ENCODE data around the gene FLVCR1.
"Not testable (repeated sequence)": the region's sequence is repeated elsewhere in the genome, so short reads cannot be mapped to it uniquely, and the experiment has no call there.

The FLVCR1 gene

GRCh38 chr1:212860713-212861581, 2.9 kb downstream of the FLVCR1 start:
- no peak for DNase-seq

GRCh38 chr1:212862111-212862690, 4.1 kb downstream of the FLVCR1 start:
- DNase-seq: no peak

DNA sequence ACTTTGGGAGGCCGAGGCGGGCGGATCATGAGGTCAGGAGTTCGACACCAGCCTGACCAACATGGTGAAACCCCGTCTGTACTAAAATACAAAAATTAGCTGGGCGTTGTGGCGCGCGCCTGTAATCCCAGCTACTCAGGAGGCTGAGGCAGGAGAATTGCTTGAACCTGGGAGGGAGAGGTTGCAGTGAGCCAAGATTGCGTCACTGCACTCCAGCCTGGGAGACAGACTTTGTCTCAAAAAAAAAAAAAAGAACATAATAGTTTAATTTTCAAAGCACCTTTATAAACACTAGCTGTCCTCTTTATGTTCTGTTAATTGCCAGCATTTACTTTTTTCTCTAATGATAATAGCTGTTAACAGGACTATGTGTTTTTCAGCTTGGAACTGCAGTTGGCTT, 5.3 kb downstream of the FLVCR1 start:
- DNase-seq: not testable (repeated sequence)

GRCh38 chr1:212864201-212864600, 6.1 kb downstream of the FLVCR1 start:
- no peak for DNase-seq

DNA sequence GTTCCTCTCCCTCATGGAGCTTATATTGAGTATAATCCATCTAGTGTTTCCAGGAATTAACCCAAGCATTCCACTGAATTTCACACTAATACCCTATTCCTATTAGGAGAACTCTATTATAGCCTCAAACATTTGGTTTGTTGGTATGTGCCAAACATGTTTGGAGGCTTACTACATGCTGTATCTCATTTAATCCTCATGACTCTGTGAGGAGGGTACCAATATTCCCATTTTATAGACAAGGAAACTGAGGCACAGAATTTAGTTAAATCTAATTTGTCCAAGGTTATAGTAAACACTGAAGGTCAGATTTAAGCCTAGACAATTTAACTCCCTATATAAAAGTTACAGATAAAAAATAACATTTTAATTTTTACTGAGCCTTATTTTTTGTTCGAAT, 9.1 kb downstream of the FLVCR1 start:
- DNase-seq: no peak

GRCh38 chr1:212871976-212872375, 13.9 kb downstream of the FLVCR1 start:
- DNase-seq: no peak

DNA sequence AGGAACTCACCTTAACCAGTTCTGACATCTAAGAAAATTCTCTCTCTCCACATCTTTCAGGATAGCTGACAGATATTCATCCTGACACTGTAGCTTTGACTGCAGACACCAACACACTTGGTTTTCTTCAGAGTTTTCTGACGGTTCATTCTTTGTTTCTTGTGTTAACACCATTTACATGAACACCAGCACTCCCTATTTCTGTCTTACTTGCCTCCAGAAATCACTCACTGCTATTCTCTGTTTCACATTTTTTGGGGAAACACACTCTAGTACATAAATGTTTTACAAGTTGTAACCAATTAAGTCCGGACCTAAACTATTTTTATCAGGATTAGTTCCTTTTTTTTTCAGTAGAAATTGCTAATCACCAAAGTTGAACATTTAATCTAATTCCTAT, 15.4 kb downstream of the FLVCR1 start:
- DNase-seq: no peak

DNA sequence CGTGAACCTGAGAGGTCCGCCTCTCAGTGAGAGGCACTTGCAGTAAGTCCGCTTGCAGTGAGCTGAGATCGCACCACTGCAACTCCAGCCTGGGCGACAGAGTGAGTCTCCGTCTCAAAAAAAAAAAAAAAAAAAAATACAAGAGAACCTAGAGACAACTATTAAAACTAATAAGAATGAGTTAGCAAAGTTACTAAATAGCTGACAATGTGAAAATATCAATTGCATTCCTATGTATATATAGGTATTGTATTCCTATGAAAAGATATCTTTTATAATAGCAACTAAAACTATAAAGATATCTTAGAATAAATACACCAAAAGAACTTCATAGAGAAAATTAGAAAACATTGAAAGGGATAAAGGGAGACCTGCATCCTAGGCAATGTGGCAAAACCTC, 20.3 kb downstream of the FLVCR1 start:
- no peak for DNase-seq

DNA sequence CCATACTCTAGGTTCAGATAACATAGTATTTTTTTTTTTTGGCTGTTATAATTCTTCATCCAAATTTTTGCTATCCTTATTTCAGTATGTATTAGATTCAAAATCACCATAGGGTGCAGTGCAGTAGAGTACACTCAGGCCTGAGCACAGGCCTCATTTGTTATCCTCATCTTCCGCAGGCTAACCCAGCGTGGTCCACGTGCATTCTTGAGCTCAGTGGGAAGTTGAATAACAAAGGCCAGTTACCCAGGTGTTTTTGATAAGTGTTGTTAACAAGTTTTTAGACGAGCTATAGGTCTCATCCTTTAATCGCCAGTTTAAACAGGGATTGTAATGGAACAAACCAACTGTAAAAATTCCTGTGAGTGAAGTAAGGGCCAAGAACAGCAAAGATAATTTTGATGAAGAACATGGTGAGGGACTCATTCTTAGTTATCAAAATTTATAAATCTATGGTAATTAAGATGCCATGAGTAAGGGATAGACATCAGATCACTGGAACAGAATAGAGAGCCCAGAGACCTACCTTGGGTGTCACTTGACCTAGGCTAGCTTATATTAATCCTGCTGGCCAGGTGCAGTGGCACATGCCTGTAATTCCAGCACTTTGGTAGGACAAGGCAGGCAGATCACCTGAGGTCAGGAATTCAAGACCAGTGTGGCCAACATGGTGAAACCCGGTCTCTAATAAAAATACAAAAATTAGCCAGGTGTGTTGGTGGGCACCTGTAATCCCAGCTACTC, 22.0 kb downstream of the FLVCR1 start:
- DNase-seq: no peak

DNA sequence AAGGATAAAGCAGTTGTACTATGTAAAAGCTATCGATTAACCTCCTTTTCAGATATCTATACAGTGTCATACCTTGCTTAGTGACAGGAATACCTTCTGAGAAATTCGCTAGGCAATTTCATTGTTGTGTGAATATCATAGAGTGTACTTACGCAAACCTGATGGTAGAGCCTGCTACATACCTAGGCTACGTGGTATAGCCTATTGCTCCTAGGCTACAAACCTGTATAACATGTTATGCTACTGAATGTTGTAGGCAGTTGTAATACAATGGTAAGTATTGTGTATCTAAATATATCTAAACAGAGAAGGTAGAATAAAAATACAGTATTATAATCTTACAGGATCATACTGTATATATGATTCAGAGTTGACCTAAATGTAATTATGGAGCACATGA, 26.5 kb downstream of the FLVCR1 start:
- no peak for DNase-seq

DNA sequence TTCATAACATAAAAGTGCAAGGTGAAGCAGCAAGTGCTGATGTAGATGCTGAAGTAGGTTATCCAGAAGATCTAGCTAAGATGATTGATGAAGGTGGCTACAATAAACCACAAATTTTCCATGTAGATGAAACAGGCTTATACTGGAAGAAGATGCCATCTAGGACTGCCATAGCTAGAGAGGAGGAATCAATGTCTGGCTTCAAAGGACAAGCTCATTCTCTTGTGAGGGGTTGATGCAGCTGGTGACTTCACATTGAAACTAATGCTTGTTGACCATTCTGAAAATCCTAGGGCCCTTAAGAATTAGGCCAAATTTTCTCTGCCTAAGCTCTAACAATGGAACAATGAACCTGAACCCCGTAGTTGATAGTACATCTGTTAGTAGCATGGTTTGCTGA, 34.0 kb downstream of the FLVCR1 start:
- no peak for DNase-seq

GRCh38 chr1:212899845-212900244, 41.8 kb downstream of the FLVCR1 start:
- DNase-seq: no peak

DNA sequence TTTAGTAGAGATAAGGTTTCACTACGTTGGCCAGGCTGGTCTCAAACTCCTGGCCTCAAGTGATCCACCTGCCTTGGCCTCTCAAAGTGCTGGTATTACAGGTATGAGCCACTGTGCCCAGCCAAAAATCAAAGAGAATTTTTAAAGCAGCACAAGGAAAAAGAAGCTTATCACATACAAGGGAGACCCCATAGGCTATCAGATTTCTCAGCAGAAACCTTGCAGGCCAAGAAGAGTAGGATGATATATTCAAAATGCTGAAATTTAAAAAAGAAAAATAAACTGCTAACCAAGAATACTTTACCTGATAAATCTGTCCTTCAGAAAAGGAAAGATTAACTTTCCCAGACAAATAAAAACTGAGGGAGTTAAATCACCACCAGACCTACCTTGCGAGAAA, 43.2 kb downstream of the FLVCR1 start:
- DNase-seq: no peak

DNA sequence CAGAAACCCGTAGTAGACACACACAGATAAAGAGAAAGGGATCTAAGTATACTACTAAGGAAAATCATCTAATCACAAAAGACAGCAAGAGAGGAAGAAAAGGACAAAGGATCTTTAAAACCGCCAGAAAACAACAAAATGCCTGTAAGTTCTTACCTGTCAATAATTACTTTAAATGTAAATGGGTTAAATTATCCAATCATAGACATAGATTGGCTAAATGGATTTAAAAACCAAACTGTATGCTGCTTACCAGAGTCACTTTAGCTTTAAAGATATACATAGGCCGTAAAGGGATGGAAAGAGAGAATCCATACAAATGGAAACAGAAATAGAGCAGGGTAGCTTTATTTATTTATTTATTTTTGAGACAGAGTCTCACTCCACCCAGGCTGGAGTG, 44.0 kb downstream of the FLVCR1 start:
- DNase-seq: no peak

DNA sequence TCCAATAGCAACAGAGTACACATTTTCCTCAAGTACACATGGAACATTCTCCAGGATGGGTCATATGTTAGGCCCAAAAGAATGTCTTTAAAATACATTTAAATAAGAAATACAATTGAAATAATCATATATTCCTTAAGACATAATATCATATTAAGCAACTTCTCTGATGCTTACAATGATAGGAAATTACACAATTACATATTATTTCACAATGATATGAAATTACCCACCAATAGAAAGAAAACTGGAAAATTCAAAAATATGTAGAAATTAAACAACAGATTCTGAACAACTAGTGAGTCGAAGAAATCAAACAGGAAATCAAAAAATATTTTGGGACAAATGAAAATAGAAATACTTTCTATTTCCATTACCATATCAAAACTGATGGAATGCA, 45.6 kb downstream of the FLVCR1 start:
- DNase-seq: no peak

- DNase-seq: not testable (repeated sequence)
These were observed 50.0 kb downstream of the FLVCR1 start for GRCh38 chr1:212908071-212908470.

DNA sequence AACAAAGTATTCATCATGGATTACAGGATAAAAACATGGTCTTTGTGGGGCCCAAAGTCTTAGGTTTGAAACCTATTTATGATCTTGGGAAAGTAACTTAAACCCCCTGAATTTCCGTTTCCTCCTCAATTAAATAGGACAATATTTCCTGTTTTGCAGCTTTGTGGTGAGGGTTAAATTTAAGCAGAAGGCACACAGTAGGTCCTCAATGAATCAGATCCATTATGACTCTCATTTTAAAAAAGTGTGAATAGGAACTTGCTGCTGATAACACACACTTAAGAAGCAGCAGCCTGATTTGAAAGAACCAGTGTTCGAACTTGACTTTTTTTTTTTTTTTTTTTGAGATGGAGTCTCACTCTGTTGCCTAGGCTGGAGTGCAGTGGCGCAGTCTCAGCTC, 50.9 kb downstream of the FLVCR1 start:
- no peak for DNase-seq

DNA sequence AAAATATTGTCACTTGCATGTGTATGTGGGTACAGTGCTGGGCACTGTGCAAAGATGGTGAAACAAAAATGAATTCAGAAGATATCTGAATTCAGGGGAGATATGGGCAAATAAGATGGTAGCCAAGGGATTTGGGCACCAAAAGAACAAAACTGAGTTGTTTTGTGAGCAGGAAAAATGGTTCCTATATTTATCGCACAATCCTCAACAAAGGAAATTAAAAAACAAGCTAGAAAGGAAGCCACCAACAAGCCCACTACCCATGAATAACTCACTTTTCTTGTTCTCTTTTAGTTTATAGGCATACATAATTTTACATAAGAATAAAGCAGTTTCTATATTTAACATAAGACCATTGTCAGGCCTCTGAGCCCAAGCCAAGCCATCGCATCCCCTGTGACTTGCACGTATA, 51.6 kb downstream of the FLVCR1 start:
- DNase-seq: no peak

DNA sequence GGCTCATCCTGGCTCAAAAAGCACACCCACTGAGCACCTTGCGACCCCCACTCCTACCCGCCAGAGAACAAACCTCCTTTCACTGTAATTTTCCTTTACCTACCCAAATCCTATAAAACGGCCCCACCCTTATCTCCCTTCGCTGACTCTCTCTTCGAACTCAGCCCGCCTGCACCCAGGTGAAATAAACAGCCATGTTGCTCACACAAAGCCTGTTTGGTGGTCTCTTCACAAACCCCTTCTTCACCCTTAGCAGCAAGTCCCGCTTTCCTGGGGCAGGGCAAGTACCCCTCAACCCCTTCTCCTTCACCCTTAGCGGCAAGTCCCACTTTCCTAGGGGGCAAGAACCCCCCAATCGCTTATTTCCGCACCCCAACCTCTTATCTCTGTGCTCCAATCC, 52.1 kb downstream of the FLVCR1 start:
- DNase-seq: not testable (repeated sequence)

GRCh38 chr1:212913638-212914037, 55.6 kb downstream of the FLVCR1 start:
- not testable (repeated sequence) for DNase-seq

DNA sequence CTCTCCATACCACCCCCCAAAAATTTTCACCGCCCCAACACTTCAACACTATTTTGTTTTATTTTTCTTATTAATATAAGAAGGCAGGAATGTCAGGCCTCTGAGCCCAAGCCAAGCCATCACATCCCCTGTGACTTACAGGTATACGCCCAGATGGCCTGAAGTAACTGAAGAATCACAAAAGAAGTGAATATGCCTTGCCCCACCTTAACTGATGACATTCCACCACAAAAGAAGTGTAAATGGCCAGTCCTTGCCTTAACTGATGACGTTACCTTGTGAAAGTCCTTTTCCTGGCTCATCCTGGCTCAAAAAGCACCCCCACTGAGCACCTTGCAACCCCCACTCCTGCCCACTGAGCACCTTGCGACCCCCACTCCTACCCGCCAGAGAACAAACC, 56.0 kb downstream of the FLVCR1 start:
- not testable (repeated sequence) for DNase-seq

GRCh38 chr1:212914789-212915188, 56.7 kb downstream of the FLVCR1 start:
- DNase-seq: no peak

DNA sequence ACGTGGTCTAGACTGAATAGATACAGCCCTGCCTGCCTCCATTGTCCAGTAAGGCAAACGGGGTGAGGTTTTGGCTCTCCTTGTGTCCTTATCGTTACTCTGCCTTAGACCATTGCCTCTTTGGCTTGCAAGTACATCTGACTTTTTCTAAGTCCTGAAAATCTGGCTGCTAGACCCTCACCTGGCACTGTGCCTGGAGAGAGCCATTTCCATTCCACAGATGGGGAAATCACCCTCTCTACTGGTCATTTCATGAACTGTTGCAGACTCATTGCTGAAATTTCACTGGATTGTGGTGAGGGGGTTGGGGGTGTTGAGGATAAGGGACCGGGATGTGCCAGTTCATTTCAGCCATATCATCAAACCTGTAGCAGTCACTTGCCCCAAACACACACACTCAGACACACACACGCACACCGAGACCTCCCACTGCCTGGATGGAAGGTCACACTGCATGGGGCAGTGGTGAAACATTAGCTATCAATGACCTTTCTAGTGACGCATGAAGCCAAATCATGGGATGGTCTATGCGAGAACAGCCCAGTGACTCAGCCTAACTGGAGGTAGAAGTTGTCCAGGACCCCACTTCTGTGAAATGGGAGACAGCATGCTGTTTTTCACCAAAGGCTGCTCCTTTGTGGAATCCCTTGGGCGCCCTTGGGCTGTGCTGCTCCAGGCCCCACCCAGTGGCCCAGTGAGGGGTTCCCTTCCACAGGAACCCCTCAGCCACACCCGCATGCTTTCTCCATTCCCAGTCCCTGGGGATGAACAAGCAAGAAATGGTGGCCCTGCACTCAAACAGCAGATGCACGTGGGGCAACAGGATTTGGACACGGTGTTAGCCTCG, 57.4 kb downstream of the FLVCR1 start:
- peak; percentile 78 for DNase-seq

Data from NCI-H1092 (cell line).